Hair follicular keratinocyte (primary cell): ENCODE results near the gene YKT6. TPM values are rescaled to one million over a fixed set of nuclear protein-coding genes. Genes with fewer than 3 reads are reported as not detected.

ENCODE experiments used
- total RNA-seq: library from RNA; depleted of rRNA; stranded (reverse); fragments of >200 nt; gene quantifications from 2 replicates; pipeline ENCODE4 v1.2.3, GENCODE V29; 2015

Gene YKT6
- 96.5 and 114 TPM in 2 replicates for total RNA-seq

GRCh38 chr7:44200699-44201461, at the start of gene YKT6:
Gene YKT6 (plus strand): TSS chr7:44200978. CDS start chr7:44201136, 158 bp downstream.

GRCh38 chr7:44189286-44189992, 11.3 kb upstream of the YKT6 start, which contains the start of gene GCK:
Gene GCK (minus strand): TSS chr7:44189439. CDS start chr7:44188953, 486 bp downstream.

Other genes with a start within 250 kb of the YKT6 start
- not detected in 2 replicates for gene SPDYE1, start 203.1 kb upstream of the YKT6 start, total RNA-seq
- 152 and 167 TPM in 2 replicates for gene DBNL, start 156.3 kb upstream of the YKT6 start, total RNA-seq
- gene PGAM2, start 135.4 kb upstream of the YKT6 start, total RNA-seq: not detected in 2 replicates
- gene POLM, start 118.4 kb upstream of the YKT6 start, total RNA-seq: 9.3 and 11.4 TPM in 2 replicates
- 6.6 and 9.7 TPM in 2 replicates for gene AEBP1, start 96.6 kb upstream of the YKT6 start, total RNA-seq
- 90.9 and 146 TPM in 2 replicates for gene POLD2, start 77.4 kb upstream of the YKT6 start, total RNA-seq
- not detected in 2 replicates for gene MYL7, start 59.6 kb upstream of the YKT6 start, total RNA-seq
- 0.34 TPM in 1 of 2 replicates, not detected in the other for gene GCK, start 11.5 kb upstream of the YKT6 start, total RNA-seq
- 0.04 and 0.47 TPM in 2 replicates for gene CAMK2B, start 124.6 kb downstream of the YKT6 start, total RNA-seq